HS-5 (cell line): Measurements from ENCODE around the gene ZNF76.
"Not testable (repeated sequence)": the region's sequence is repeated elsewhere in the genome, so short reads cannot be mapped to it uniquely, and the experiment has no call there.

Source experiments
- DNase-seq: peaks from one replicate; pipeline ENCODE4 v3.0.0-alpha.2; 2012; ENCODE audit warnings: low read depth

The ZNF76 gene

GRCh38 chr6:35330541-35331119 lies 71.1 kb downstream of the ZNF76 start:
- DNase-seq = no peak

- DNase-seq = not testable (repeated sequence)
Observed at GRCh38 chr6:35332074-35332887, 72.7 kb downstream of the ZNF76 start.

GRCh38 chr6:35341557-35341956 lies 82.0 kb downstream of the ZNF76 start:
- DNase-seq = no peak

- DNase-seq = peak; percentile 79
Observed at GRCh38 chr6:35342258-35343091, 82.9 kb downstream of the ZNF76 start, which contains the start of gene PPARD. TSS of gene PPARD (plus strand) at chr6:35342558. CDS start at chr6:35411088, 68,530 bp downstream.

- no peak for DNase-seq
Observed at GRCh38 chr6:35343092-35343834, 83.7 kb downstream of the ZNF76 start.

GRCh38 chr6:35343835-35344550 lies 84.5 kb downstream of the ZNF76 start:
- no peak for DNase-seq
